ENCODE measurements around the gene FOLR1. TPM values are rescaled to one million over a fixed set of nuclear protein-coding genes. Genes with fewer than 3 reads are reported as not detected.
A peak's percentile ranks its signal among the peaks of the same experiment; 100 is the strongest.

The FOLR1 gene
- total and polyA plus RNA-seq, 2 of the 4 experiments (the other 2 are of a cell fraction), result 0.24 TPM; not detected in 1

- WGBS, 2 experiments (ENCODE audit: extremely low coverage in 2 of 2, insufficient read length in 1 of 2), result 99% methylated on average over 9 of the region's 21 CpGs; no CpG with 5 or more reads in 1 of the 2 experiments
- POLR2A ChIA-PET (ENCODE audit: unreplicated experiment), result no interaction called here
- Histone ChIP-seq H3K4me1 (ENCODE audit: control insufficient read depth, insufficient read depth, low read length) (peaks cover 4% of the 10 kb centered on the region; the same call in 1 of the 2 replicates), H3K9ac (ENCODE audit: low read depth, low read length) (no peak overlapping the region), H3K79me1 (ENCODE audit: low read depth in 1 of 2, low read length in 2 of 2) (peaks cover 27 to 86% of the 10 kb centered on the region in 2 experiments), H3K9me3 (ENCODE audit: control insufficient read depth, insufficient read depth, low read length) (no peaks in the 10 kb centered on the region), H3K14ac (replicated peaks; ENCODE audit: low read depth, low read length) (no peak overlapping the region), H3K36me3 (ENCODE audit: control insufficient read depth, insufficient read depth, low read length) (peaks cover 81% of the 10 kb centered on the region), H3K18ac (ENCODE audit: low read depth, low read length) (no peak overlapping the region), H2AK5ac (ENCODE audit: low read depth, low read length) (no peak overlapping the region), H2AK9ac (replicated peaks; ENCODE audit: low read depth, low read length, poor library complexity) (peak overlapping the region; percentile 47), H2BK15ac (ENCODE audit: low read depth, low read length) (no peak overlapping the region), H4K5ac (ENCODE audit: low read depth, low read length) (no peak overlapping the region), H3K23ac (ENCODE audit: low read depth, low read length) (no peak overlapping the region), H2BK120ac (ENCODE audit: low read depth, low read length) (no peak overlapping the region), H2BK5ac (ENCODE audit: low read depth, low read length, poor library complexity, severe bottlenecking) (no peak overlapping the region), H3K4ac (ENCODE audit: low read depth, low read length) (no peak overlapping the region), H3K56ac (ENCODE audit: extremely low read depth, insufficient read depth, low read length) (no peak overlapping the region), H4K91ac (ENCODE audit: insufficient read depth, low read depth, low read length) (no peak overlapping the region), H3K27ac (ENCODE audit: insufficient read depth, low read length) (no peak overlapping the region), H3K4me3 (ENCODE audit: insufficient read depth, low read depth, low read length) (no peak overlapping the region), H3K27me3 (ENCODE audit: control insufficient read depth, insufficient read depth, low read length) (no peaks in the 10 kb centered on the region), H3K9me1 (ENCODE audit: insufficient read depth, low read length) (peaks cover 3% of the 10 kb centered on the region; the same call in 1 of the 2 replicates), H4K8ac (ENCODE audit: low read depth in 2 of 2, low read length in 2 of 2) (no peak overlapping the region), H4K20me1 (ENCODE audit: insufficient read depth, low read length) (peaks cover 78% of the 10 kb centered on the region), H2BK20ac (ENCODE audit: low read depth, low read length) (no peak overlapping the region), H3K4me2 (ENCODE audit: low read depth, low read length) (no peak overlapping the region), H2AFZ (replicated peaks; ENCODE audit: low read length, poor library complexity) (peak overlapping the region; percentile 9)
- no peak for TF ChIP-seq MAFK (IDR thresholded peaks at IDR 0.05; ENCODE audit: low read depth, low read length)
- no peak for TF ChIP-seq MXI1 (IDR thresholded peaks at IDR 0.05; ENCODE audit: borderline replicate concordance, low read depth, low read length)
- TF ChIP-seq RCOR1 (IDR thresholded peaks at IDR 0.05; ENCODE audit: insufficient replicate concordance, low read length), result no peak
- no peak for TF ChIP-seq SMC3 (IDR thresholded peaks at IDR 0.05; ENCODE audit: low read depth, low read length)
- no peak for DNase-seq
- intact Hi-C loops (cut with micrococcal nuclease) (no loop called here), in situ Hi-C loops (cut with MboI; ENCODE audit: low sequenced_read_pairs) (no loop called here), dilution Hi-C loops (cut with HindIII; ENCODE audit: low sequenced_read_pairs, unreplicated experiment) (no loop called here)
- ATAC-seq (ENCODE audit: low read depth), result no peak
- BruUV-seq (replicated peaks), result TSS peak; percentile 35
- CTCF ChIA-PET, result no interaction called here
Measured at GRCh38 chr11:72229925-72230763, 38.2 kb downstream of the FOLR1 start.

Data from IMR-90 (cell line).